HL-60 (cell line): ENCODE measurements around the gene USP3.

Experiments
- DNase-seq, 2 experiments: peaks; one replicate each; pipeline ENCODE4 v3.0.0-alpha.2; 2010 to 2020; ENCODE audit warnings: low read depth in 1 of 2, low spot score in 1 of 2
- H3K27ac ChIP-seq: fragments of 250-450 bp; sonication (Bioruptor Pico); replicated peaks from 2 replicates; pipeline ENCODE4 v1.5.1; 2020; ENCODE audit warnings: mild to moderate bottlenecking, moderate library complexity
- H3K27me3 ChIP-seq: fragments of 250-450 bp; sonication (Bioruptor Pico); 2 replicates; pipeline ENCODE4 v1.5.1; 2021; ENCODE audit warnings: mild to moderate bottlenecking, moderate library complexity; ENCODE audit not compliant: insufficient read depth, poor library complexity, severe bottlenecking
- H3K4me3 ChIP-seq: replicated peaks from 2 replicates; pipeline ENCODE4 v1.5.1; 2011; ENCODE audit warnings: mild to moderate bottlenecking, control low read depth, low read length; ENCODE audit not compliant: insufficient read depth
- GABPA ChIP-seq: IDR thresholded peaks from 2 replicates; pipeline ENCODE4 v1.6.1; 2012; ENCODE audit warnings: low read depth
- POLR2AphosphoS5 ChIP-seq: IDR thresholded peaks from 2 replicates; pipeline ENCODE4 v1.6.1; 2012; ENCODE audit warnings: low read depth
- SPI1 ChIP-seq: IDR thresholded peaks from 2 replicates; pipeline ENCODE4 v1.6.1; 2012; ENCODE audit warnings: low read depth, mild to moderate bottlenecking, borderline replicate concordance
- TF ChIP-seq, protein P1 (sequence below): IDR thresholded peaks from 2 replicates; pipeline ENCODE4 v1.6.1; 2012; ENCODE audit warnings: low read depth; ENCODE audit not compliant: insufficient replicate concordance
- TF ChIP-seq, protein P2 (sequence below): IDR thresholded peaks from one replicate; pipeline ENCODE4 v1.5.1; 2011; ENCODE audit warnings: low read length, control low read depth, inconsistent platforms; ENCODE audit not compliant: insufficient read depth

Gene USP3

DNA sequence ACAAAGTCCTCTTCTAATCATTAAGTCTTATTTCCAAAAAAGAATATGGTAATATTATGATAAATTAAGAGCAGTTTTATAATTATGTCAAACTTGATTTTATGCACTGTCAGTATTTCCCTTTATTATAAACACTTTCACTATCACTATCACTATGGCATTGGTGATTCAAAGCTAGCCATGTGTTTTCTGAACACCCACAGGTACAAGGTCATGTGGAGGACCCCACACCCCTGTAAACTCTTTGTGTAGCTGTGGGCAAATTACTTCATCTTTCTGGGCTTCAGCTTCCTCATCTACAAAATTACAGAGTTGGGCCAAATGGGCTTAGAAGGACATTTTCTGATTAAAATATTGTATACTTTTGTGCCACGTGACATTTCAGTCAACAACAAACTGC, 134.4 kb downstream of the USP3 start:
- H3K4me3 ChIP-seq, result no peak overlapping the region
- no peaks in the 10 kb centered on the region for H3K27me3 ChIP-seq
- no peak for DNase-seq
- H3K27ac ChIP-seq, result no peak overlapping the region
- TF ChIP-seq GABPA (no peak), SPI1 (no peak), POLR2AphosphoS5 (no peak)
- TF ChIP-seq, protein P1, sequence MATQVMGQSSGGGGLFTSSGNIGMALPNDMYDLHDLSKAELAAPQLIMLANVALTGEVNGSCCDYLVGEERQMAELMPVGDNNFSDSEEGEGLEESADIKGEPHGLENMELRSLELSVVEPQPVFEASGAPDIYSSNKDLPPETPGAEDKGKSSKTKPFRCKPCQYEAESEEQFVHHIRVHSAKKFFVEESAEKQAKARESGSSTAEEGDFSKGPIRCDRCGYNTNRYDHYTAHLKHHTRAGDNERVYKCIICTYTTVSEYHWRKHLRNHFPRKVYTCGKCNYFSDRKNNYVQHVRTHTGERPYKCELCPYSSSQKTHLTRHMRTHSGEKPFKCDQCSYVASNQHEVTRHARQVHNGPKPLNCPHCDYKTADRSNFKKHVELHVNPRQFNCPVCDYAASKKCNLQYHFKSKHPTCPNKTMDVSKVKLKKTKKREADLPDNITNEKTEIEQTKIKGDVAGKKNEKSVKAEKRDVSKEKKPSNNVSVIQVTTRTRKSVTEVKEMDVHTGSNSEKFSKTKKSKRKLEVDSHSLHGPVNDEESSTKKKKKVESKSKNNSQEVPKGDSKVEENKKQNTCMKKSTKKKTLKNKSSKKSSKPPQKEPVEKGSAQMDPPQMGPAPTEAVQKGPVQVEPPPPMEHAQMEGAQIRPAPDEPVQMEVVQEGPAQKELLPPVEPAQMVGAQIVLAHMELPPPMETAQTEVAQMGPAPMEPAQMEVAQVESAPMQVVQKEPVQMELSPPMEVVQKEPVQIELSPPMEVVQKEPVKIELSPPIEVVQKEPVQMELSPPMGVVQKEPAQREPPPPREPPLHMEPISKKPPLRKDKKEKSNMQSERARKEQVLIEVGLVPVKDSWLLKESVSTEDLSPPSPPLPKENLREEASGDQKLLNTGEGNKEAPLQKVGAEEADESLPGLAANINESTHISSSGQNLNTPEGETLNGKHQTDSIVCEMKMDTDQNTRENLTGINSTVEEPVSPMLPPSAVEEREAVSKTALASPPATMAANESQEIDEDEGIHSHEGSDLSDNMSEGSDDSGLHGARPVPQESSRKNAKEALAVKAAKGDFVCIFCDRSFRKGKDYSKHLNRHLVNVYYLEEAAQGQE, result no peak
- TF ChIP-seq, protein P2, sequence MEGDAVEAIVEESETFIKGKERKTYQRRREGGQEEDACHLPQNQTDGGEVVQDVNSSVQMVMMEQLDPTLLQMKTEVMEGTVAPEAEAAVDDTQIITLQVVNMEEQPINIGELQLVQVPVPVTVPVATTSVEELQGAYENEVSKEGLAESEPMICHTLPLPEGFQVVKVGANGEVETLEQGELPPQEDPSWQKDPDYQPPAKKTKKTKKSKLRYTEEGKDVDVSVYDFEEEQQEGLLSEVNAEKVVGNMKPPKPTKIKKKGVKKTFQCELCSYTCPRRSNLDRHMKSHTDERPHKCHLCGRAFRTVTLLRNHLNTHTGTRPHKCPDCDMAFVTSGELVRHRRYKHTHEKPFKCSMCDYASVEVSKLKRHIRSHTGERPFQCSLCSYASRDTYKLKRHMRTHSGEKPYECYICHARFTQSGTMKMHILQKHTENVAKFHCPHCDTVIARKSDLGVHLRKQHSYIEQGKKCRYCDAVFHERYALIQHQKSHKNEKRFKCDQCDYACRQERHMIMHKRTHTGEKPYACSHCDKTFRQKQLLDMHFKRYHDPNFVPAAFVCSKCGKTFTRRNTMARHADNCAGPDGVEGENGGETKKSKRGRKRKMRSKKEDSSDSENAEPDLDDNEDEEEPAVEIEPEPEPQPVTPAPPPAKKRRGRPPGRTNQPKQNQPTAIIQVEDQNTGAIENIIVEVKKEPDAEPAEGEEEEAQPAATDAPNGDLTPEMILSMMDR, result no peak

DNA sequence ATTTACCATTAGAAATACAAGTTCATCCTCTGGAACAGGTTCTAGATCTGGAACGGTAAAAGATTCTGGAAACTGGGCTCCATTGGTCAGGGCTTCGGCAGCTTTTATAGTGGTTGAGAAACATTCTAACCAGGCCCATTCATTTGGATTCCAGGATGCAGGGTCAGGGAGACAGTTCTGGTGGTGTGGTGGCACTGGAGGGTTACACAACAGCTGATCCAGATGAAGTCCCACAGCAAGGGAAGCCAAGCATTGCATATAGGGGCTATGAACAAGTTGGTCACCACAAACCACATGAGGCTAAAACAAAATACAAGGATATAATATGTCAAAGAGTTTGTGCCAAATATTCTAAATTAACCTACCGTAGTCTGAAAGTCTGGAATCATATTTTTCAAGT, 135.8 kb downstream of the USP3 start:
- no peak for DNase-seq
- no peak overlapping the region for H3K27ac ChIP-seq
- TF ChIP-seq SPI1, result no peak
- TF ChIP-seq, protein P1, result no peak
- TF ChIP-seq GABPA, result no peak
- TF ChIP-seq POLR2AphosphoS5, result no peak
- TF ChIP-seq, protein P2, result no peak
- no peak overlapping the region for H3K4me3 ChIP-seq
- no peaks in the 10 kb centered on the region for H3K27me3 ChIP-seq
